ENCODE results near the gene CD53.
"Not testable (repeated sequence)": the region's sequence is repeated elsewhere in the genome, so short reads cannot be mapped to it uniquely, and the experiment has no call there.

Gene CD53

DNA sequence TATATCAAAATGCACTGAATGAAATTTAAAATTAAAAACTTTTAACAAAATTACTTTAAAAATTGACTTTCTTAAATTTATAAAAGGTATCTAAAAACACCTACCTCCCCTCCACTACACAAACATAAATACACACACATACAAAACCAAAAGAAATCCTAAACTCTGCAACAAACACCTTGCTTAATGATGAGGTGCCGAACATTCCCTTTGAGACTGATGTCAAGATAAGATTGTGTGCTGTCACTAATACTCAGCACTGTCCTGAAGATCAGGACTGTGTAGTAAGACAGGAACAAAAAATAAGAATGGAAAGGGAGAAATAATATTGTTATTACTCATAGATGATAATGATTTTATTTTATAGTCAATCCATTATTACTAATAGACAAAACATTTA is 45.1 kb downstream of the CD53 start:
- no peak for DNase-seq

DNA sequence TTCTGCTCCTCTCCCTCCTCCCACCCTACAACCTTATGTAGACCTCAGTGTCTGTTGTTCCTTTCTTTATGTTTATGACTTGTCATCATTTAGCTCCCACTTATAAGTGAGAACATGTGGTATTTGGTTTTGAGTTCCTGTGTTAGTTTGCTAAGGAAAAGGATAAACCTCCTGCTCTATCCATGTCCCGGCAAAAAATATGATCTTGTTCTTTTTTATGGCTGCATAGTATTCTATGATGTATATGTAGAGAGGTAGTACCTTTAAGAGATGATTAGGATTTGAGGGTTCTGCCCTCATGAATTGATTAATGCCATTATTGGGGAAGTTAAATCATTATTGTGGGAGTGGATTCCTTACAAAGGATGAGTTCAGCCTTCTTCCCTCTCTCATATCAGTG is 49.0 kb downstream of the CD53 start:
- DNase-seq, result no peak

DNA sequence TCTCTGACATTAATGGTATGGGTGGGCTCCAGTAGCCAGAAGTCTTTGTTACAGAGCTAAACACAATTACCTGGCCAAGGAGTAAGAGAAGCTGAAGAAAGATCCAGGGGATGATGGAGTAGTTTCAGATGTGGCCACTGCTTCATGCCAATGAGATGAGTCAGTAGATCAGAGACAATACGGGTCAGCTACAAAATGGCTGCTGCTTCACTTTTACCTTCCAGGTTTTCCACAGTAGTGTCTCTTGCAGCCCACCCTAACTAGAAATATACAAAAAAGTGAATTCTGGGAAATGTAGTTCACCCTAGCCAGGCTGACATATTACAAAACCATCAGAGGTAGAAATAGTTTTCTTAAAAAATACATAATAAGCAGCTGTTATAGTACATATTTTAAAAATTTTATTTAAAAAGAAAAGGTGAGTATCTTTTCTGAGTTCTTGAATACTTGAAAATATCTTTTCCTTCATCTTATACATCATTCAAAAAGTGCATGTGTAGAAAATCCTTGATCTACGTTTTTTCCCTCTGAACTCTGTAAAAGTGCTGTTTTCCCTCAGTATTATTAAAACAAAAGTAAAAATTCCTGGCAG is 54.6 kb downstream of the CD53 start:
- no peak for DNase-seq

GRCh38 chr1:110928191-110928590 is 55.2 kb downstream of the CD53 start:
- DNase-seq, result no peak

DNA sequence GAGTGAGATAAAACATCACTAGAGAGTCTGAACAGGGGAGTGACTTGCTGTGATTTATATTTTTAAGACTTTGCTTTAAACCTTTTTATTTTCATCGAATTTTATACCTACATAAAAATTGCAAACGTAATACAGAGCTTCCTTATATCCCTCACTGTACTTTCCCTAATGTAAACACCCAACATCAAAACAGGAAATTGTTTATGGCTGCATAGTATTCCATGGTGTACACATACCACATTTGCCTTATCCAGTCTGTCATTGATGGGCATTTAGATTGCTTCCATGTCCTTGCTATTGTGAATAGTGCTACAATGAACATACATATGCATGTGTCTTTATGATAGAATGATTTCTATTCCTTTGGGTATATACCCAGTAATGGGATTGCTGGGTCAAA is 56.0 kb downstream of the CD53 start:
- DNase-seq, result no peak

GRCh38 chr1:110931097-110931496 is 58.1 kb downstream of the CD53 start:
- DNase-seq, result not testable (repeated sequence)

GRCh38 chr1:110936567-110936966 is 63.6 kb downstream of the CD53 start:
- DNase-seq, result no peak

DNA sequence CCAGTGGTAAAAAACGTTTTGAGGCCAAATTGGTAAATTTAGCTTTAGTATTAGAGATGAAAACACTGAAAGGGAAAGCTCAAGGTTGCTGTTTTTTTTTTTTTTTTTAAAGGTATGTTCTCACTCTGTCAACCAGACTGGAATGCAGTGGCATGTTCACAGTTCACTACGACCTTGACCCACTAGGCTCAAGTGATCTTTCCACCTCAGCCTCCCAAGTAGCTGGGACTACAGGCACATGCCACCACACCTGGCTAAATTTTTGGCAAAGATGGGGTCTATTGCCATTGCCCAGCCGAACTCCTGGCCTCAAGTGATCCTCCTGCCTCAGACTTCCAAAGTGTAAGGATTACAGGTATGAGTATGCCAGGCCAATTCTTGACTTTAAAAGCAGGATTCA is 71.9 kb downstream of the CD53 start:
- DNase-seq, result no peak

- no peak for DNase-seq
Measured at GRCh38 chr1:110945626-110946025, 72.7 kb downstream of the CD53 start.

DNA sequence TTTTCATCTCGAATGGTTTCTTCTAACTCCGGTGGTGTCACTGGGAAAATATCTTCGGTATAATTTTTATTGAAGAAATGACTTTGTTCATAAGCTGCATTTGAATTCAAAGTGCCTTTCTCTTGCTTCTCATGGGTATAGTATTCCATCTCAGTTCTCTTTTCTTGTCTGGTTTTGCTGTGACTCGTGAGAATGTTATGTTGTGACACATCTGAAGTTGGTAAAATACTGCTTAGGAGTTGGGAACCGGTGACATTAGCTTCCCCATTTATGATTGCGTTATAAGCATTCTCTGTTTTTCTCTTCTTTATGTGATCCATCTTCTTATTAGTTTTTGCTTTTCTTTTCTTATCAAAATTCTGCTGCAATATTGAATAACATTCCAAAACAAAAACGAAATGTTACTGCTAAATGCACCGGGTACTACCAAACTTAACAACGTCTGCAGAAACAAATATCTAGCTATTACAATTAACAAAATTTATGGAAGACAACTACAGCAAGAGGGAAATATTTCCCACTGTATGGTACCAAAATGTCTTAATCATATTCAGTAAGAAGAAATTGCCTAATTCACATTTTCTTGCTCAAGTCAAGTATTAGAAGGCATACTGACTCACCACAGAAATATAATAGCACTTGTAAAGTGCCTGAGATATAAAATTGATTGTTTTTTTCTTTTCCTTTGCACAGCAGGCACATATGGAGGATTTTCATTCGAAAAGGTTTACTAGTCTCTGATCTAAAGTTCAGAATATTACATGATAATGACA is 75.3 kb downstream of the CD53 start:
- no peak for DNase-seq
